ENCODE results near the gene NR2F6. TPM values are rescaled to one million over a fixed set of nuclear protein-coding genes. Genes with fewer than 3 reads are reported as not detected.
A peak's percentile ranks its signal among the peaks of the same experiment; 100 is the strongest.
"Not testable (repeated sequence)": the region's sequence is repeated elsewhere in the genome, so short reads cannot be mapped to it uniquely, and the experiment has no call there.

NR2F6 gene
- total RNA-seq, 1 donor: 10.8 TPM

DNA sequence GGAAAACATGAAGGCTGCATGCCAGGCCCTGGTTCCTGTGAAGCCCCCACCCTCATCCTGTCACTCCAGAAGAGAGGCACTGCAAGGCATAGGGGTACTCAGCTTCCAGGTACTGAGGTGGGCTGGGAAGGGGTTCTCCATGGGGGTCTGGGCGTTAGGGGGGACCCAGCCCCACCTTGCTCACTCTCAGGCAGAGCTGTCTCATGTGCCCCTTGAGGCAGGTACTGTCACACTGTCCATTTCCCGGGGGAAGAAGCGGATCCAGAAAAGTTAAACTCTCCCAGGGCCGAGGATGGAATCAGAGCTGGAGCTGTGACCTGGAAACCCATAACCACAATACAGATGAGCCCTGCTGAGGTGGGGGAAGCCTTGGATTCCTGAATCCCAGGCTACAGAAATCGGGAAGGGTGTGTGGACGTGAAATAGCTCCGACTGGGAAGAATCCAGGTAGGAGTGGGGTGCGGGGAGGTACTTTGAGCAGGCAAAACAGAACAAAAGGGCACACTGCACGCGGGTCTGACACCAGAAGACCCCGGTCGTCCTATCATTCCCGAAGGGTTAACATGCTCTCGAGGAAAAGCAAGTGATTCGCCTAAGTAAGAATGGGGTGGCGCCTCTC lies 31.1 kb downstream of the NR2F6 start:
- DNase-seq (ENCODE audit: low read depth in 2 of 3, low spot score in 2 of 3): no peak

DNA sequence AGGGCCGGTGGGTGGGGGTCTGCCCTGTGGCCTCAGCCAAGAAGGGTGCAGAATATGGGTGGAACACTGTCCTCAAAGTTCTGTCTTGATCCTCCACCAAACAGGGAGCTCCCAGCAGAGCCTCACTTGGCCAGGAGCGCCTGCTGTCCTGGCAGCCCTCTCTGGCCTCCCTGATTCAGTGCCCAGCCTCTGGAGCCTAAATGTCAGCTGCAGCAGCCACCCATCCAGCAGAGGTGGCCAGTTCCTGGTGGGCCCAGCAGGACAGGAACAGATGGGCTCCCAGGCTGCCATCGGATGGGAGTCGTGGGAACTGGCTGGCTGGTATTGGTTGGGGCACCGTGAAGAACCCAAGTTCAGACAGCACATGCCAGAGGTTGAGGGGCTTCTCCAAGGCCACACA lies 32.4 kb downstream of the NR2F6 start:
- no peak for DNase-seq (ENCODE audit: low read depth in 2 of 3, low spot score in 2 of 3)

DNA sequence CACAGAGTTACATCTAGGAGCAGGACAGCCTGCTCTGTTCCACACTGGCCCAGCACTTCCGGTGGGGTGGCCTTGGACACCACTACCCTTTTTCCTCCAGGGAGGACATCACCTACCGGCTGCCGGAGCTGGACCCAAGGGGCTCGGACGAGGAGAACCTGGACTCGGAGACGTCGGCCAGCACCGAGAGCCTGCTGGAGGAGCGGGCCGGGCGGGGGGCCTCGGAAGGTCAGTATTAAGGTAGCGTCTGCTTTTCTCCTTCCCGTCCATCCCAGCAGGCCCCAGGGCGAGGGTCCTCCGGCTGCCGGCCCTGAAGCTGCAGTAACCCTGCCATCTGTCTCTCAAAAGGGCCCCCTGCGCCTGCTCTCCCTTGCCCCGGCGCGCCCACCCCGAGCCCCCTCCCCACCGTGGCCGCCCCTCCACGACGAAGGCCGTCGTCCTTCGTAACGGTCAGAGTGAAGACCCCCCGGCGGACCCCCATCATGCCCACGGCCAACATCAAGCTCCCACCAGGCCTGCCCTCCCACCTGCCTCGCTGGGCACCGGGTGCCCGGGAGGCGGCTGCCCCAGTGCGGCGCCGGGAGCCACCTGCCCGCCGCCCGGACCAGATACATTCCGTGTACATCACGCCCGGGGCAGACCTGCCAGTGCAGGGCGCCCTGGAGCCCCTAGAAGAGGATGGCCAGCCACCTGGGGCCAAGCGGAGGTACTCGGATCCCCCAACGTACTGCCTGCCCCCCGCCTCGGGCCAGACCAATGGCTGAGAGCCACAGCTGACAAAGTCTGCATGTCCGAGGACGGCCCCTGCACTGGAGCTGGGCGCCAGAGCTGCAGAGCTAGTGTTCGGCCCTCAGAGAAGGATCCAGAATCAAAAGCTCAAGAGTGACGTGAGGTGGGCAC lies 33.9 kb downstream of the NR2F6 start:
- no peak for DNase-seq (ENCODE audit: low read depth in 2 of 3, low spot score in 2 of 3)

DNA sequence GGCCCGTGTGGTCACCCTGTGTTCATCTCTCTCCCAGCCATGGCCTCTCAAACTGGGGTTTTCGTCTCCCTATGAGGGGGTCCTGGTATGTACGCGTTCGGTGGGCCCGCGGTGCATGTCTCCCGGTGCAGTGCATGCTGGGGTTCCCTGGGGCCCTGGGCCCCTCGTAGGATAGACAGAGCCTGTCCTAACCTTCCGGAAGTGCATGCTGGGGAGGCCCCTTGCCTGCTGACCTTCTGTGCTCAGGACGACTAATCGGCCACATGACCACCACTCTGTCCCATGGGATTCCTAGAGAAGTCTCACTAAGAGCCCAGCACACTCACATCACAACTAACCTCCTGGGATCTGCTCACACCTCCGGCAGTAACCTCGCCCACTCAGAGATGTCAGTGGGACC lies 35.4 kb downstream of the NR2F6 start:
- no peak for DNase-seq (ENCODE audit: low read depth in 2 of 3, low spot score in 2 of 3)

DNA sequence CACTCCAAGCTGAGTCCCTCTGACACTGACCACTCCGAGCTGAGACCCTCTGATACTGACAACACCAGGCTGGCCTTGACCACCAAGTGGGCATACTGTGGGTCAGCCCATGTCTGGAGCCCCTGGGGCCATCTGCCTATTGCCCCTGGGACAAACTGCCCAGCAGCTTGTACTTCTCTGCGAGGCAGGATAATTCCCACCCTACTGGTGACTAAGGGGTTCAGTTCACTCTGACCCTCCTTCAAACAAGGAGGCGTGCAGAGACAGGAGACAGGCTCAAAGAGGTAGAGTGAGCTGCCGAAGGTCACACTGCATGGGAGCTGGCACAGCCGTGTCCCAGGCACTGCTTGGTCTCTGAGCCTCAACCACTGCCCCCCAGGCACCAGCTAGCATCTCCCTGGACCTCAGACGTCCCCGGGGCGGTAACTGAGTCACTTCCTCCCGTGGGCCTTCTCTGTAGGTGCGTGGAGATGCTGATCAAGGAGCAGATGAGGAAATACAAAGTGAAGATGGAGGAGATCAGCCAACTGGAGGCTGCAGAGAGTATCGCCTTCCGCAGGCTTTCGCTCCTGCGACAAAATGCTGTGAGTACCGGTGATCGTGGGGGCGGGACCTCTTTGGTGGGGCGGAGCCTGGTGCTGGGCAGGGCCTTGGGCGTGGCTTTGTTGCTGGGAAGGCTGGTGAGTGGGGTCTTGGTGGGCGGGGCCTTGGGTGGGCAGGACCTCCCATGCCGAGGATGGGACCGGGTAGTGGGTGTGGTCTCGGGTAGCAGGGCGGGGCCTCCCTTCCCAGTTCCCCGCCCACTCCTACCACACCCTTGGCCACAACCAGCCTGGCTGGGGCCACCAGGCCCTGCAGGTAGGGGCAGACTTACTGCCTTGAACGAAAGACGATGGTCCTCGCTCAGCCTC lies 36.3 kb downstream of the NR2F6 start:
- peak in 2 of 3 donors; percentile 59 to 76 for DNase-seq (ENCODE audit: low read depth in 2 of 3, low spot score in 2 of 3)

DNA sequence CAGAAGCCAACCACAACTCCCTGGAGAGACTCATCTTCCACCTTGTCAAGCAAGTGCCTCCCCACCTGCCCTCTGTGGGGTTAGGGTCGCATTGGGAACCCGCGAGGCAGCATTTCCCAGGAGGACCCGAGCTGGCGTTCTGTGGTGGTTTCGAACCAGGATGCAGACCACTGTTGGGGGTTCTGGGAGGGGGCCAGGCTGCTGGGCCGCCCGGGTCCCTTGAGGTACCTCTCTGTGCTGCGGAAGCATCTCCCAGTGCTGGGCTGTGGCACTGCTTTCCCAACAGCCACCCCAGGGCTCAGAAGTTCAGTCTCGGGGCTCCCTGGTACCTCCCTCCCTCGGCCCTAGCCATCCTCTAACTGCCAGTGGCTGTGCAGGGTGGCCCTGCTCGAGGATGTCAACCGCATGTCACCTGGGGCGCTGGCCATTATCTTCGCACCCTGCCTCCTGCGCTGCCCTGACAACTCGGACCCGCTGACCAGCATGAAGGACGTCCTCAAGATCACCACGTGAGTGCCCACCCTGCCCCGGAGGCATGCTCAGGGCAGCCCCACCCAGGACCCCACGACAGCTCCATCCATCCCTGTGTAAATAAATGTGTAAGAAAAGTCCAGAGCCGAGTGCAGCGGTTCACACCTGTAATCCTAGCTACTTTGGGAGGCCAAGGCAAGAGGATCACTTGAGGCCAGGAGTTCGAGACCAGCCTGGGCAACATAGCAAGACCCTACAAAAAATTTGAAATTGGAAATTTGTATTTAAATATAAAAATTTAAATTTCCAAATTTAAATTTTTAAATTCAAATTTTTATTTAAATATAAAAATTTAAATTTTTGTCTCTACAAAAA lies 38.8 kb downstream of the NR2F6 start:
- no peak for DNase-seq (ENCODE audit: low read depth in 2 of 3, low spot score in 2 of 3)

DNA sequence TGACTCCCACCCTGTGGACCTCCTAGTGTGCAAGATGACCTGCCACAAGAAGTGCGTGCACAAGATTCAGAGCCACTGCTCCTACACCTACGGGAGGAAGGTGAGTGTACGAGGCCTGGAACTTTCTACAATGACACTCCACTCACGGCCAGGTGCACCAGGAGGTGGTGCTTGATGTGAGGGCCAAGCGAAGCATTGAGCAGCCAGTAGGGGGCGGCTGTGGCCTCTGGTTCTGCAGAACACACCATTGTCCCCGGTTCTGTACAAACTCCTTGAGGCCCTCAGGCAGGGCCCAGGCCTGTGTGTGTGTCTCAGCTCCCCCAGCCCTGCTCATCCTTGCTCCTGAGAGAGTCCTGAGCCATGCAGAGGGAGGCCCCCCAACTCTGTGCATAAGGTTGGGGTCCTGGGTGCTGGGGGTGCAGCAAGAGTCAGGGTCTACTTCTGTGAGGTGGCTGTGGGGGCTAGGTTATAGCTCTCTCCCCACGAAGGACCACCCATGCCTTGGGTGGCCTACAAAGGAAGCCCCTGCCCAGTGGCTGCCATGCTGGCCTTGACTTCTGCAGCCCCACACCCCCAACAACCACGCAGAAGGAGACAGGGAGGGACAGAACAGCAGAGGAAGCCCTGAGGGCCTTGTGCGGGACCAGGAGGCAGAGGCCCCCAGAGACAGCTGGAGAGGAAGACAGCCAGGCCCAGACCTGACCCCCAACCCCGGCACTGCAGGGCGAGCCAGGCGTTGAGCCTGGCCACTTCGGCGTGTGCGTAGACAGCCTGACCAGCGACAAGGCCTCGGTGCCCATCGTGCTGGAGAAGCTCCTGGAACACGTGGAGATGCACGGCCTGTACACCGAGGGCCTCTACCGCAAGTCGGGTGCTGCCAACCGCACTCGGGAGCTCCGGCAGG lies 40.2 kb downstream of the NR2F6 start:
- DNase-seq (ENCODE audit: low read depth in 2 of 3, low spot score in 2 of 3): peak in 2 of 3 donors; percentile 42 to 43

DNA sequence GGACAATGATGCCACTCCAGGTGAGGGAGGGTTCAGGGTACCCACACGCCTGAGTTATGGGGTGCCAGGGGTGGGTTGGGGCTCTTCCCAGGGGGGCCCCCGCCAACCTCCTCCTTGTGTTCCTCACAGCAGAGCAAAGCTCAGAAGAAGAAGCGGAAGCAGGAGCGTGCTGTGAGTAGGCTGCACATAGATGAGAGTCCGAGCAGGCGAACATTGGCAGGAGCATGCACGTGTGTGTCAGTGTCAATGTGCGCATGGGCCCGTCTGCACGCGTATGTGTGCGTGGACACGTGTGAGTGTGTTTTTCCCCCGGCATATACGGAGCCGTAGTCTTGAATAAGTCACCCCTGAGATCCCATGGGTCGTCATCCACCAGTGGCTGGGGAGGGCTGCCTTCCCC lies 43.0 kb downstream of the NR2F6 start:
- DNase-seq (ENCODE audit: low read depth in 2 of 3, low spot score in 2 of 3): no peak

DNA sequence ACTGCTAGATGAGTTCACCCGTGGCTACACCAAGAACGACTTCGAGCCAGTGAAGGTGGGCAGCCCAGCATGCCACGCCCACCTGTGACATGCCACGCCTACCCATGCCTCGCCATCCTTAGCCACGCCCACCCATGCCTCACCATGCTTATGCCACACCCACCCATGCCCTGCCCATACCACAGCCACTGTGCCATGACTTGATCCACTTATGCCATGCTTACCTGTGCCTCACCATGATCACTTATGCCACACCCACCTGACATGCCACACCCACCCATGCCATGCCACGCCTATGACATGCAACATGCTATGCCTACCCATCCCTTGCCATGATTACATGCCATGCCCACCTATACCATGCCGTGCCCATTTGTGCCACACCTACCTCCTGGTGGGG lies 43.5 kb downstream of the NR2F6 start:
- peak in 1 of 3 donors; percentile 20 for DNase-seq (ENCODE audit: low read depth in 2 of 3, low spot score in 2 of 3)

DNA sequence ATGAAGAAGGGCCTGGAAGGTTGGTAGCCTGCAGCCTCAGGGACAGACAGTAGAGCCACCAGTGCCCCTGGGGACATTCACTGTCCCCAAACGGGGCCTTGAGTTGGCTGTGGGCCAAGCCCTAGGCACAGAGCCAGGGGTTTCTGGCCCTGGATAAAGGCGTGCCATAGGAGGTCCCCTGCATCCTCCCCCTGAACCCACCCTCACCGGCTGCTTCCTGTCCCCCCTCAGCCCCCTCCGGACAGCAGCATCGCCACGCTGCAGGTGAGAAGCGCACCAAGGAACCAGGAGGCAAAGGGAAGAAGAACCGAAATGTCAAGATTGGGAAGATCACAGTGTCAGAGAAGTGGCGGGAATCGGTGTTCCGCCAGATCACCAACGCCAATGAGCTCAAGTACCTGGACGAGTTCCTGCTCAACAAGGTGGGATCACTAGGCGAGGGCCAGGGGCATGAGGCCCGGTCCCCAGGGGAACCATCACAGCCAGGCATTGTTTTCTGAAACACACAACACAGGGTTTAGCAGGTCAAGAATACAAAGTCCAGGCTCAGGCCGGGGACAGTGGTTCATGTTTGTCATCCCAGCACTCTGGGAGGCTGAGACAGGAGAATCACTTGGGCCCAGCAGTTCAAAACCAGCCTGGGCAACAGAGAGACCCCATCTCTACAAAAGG lies 45.2 kb downstream of the NR2F6 start:
- no peak for DNase-seq (ENCODE audit: low read depth in 2 of 3, low spot score in 2 of 3)

DNA sequence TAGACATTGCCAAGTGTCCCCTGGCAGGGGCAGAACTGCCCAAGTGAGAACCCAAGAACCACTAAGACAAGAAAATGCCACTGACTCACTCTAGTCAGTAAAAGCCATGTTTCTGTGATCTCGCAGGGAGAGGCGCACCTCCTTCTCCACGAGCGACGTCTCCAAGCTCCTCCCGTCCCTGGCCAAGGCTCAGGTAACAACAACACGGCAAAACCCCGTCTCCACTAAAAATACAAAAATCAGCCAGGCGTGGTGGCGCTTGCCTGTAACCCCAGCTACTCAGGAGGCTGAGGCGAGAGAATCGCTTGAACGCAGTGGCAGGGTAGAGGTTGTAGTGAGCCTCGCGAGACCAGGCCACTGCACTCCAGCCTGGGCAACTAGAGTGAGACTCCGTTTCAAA lies 48.1 kb downstream of the NR2F6 start:
- no peak for DNase-seq (ENCODE audit: low read depth in 2 of 3, low spot score in 2 of 3)

DNA sequence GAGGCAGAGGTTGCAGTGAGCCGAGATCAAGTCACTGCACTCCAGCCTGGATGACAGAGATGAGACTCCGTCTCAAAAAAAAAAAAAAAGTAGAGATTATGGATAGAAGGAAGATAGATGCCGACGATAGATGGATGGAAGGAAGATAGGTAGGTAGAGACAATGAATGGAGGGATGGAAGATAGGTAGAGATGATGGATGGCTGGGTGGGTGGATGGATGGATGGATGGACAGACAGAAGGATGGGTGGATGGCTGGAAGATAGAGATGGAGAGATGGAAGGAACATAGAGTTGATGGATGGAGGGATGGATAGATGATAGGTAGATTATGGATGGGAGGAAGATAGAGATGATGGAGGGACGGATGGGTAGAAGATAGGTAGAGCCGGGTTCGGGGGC lies 49.1 kb downstream of the NR2F6 start:
- no peak for DNase-seq (ENCODE audit: low read depth in 2 of 3, low spot score in 2 of 3)

DNA sequence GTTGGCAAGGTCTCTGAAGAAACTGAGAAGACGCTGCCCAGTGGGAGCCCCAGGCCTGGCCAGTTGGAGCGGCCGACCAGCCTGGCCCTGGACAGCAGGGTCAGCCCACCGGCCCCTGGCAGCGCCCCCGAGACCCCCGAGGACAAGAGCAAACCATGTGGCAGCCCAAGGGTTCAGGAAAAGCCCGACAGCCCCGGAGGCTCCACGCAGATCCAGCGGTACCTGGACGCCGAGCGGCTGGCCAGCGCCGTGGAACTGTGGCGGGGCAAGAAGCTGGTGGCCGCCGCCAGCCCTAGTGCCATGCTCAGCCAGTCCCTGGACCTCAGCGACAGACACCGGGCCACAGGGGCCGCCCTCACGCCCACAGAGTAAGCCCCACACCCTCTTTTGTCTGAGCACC lies 50.6 kb downstream of the NR2F6 start:
- no peak for DNase-seq (ENCODE audit: low read depth in 2 of 3, low spot score in 2 of 3)

DNA sequence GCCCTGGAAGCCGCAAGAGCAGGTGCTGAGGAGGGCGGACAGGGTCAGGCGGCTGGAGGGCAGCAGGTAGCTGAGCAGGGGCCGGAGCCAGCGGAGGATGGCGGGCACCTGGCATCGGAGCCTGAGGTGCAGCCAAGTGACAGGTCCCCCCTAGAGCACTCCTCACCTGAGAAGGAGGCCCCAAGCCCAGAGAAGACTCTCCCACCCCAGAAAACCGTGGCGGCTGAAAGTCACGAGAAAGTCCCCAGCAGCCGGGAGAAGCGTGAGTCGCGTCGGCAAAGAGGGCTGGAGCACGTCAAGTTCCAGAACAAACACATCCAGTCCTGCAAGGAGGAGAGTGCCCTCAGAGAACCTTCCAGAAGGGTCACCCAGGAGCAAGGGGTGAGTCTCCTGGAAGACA lies 51.1 kb downstream of the NR2F6 start:
- DNase-seq (ENCODE audit: low read depth in 2 of 3, low spot score in 2 of 3): no peak

DNA sequence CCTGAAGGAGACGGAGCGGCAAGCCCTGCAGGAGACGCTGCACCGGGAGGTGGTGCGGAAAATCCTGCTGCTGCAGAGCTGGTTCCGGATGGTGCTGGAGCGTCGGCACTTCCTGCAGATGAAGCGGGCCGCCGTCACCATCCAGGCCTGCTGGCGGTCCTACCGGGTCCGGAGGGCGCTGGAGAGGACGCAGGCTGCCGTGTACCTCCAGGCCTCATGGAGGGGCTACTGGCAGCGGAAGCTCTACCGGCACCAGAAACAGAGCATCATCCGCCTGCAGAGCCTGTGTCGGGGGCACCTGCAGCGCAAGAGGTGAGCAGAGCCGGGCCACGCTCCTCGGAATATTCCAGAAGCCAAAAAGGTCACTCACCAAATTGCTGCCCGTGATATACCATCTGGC lies 53.0 kb downstream of the NR2F6 start:
- DNase-seq (ENCODE audit: low read depth in 2 of 3, low spot score in 2 of 3): no peak

DNA sequence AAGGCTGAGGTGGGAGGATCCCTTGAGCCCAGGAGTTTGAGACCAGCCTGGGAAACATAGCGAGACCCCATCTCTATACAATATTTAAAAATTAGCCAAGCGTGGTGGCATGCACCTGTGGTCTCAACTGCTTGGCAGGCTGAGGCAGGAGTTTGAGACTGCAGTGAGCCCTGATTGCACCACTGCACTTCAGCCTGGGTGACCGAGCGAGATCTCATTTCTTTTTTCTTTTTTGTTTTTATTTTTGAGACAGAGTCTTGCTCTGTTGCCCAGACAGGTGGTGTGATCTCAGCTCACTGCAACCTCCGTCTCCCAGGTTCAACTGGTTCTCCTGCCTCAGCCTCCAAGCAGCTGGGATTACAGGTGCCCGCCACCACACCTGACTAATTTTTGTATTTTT lies 54.0 kb downstream of the NR2F6 start:
- not testable (repeated sequence) for DNase-seq (ENCODE audit: low read depth in 2 of 3, low spot score in 2 of 3)

DNA sequence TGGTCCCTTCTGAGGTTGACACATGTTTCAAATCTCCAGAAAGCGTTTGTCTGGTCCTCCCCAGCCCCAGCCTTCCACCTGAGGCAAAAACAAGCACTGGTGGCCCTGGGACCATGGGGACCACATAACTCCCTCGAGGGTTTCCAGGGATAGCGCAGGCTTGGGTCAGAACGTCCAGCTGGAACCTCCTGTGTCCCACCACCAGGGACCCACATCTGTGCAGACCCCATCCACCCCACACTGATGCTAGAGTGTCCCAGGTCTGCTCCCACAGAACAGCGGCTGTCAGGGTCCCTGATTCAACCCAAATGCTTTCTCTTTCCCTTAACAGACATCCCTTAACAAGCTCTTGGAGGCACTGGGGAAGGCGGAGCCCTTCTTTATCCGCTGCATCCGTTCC lies 60.1 kb downstream of the NR2F6 start:
- no peak for DNase-seq (ENCODE audit: low read depth in 2 of 3, low spot score in 2 of 3)

DNA sequence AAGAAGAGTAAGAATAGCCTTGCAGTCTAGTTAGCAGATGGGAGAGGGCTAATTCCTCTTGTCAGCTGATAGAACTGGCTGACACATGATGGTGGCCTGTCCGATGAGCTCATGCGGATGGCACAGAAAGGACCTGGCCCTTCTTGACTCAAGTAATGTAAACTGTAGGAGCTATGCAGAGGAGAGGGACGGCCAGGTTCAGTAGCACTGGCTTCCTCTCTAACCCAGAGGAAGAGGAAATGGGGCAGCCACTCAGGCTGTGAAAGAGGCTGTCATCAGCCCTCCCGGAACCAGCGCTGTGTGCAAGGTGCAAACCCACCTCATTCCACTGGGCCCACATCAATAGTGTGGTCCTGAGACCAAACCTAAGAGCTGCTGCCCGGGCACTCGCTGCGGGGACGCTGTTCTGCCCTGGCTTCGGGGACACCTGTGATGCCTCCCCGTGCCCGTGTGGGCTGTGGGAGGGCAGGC lies 61.3 kb downstream of the NR2F6 start:
- DNase-seq (ENCODE audit: low read depth in 2 of 3, low spot score in 2 of 3): peak; percentile 23 to 37 (median 24)

Data from hematopoietic multipotent progenitor cell (in vitro differentiated cells).